ENCODE data around the gene F10.

Gene F10

GRCh38 chr13:113124211-113124970 lies 1.8 kb downstream of the F10 start:
- TF ChIP-seq CTCF (IDR thresholded peaks at IDR 0.05; ENCODE audit: insufficient read depth, missing control alignments), result no peak
- DNase-seq (ENCODE audit: insufficient read length, low spot score) (no peak), FAIRE-seq (no peak)

DNA sequence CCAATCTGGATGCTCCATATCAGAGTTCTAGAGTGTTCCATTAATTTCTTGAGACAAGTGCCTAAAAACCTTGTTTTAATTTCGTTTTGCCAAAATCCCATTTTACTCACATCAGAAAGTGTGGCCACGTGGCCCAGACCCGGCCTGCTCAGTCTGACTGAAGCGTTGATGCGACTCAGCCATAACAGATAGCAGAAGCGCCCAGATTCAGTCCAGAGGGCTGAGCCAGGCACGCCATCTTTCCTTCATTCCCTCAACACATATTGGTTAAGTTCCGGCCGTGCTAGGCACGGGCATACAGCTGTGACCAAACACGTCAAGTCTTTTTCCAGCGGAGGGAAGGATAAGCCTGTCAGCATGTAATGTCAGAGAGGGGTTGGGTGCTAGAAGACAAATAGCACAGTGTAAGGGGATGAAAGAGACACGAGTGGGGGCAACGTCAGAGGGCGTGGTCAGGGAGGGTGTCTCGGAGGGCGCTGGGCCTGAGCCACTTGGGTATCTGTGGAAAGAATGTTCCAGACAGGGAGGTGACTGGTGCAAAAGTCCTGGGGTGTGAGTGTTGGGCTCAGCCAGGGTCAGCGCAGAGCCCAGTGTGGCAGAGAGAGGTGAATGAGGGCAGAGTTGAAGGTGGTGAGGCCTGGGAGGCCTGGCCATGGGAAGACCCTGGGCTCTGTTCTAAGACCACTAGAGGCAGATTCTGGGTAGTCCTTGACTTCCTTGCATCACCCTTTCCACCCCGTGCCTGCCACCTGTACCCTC lies 3.1 kb downstream of the F10 start:
- DNase-seq (ENCODE audit: insufficient read length, low spot score) (no peak), FAIRE-seq (no peak)
- TF ChIP-seq CTCF (IDR thresholded peaks at IDR 0.05; ENCODE audit: insufficient read depth, missing control alignments), result no peak

DNA sequence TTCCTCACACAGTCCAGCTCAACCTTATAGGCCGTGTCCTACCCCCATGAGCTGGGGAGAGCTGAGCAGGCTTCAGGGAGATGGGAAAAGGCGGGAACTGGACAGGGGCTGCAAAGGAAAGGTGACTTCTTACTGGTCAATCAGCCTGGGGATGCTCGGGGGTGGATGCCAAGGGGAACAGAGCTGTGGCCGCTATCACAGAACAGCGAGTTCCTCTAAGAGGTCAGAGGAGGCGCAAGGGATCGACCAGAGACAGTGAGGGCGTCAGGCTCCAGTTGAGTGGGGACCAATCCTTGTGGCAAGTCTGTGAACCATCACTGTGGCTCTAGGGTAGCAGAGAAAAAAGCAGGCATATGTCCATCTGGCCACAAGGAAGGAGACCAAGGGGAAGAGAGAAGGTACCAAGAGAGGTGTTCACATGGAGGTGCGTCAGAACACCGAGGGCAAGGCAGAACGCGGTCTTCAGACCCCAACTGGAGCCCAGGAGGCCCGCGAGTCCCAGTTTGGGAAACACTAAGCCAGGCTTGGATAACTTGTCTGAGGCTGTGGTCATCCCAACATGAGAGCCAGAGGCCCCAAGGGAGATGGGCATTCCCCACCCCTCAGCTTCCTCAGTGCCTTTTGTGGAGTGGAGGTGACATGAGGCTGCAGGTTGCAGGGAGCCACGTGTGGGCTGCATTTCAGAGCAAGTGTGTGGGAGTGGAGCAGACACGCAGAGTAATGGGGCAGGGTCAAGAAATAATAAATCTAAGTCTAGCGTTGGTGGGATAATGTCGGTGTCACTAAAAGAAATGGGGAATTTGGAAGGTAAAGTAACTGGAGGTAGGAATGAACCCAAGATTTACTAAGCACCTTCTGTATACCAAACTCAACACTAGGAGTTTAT lies 3.9 kb downstream of the F10 start:
- TF ChIP-seq CTCF (IDR thresholded peaks at IDR 0.05; ENCODE audit: insufficient read depth, missing control alignments), result no peak
- DNase-seq (ENCODE audit: insufficient read length, low spot score) (no peak), FAIRE-seq (no peak)

DNA sequence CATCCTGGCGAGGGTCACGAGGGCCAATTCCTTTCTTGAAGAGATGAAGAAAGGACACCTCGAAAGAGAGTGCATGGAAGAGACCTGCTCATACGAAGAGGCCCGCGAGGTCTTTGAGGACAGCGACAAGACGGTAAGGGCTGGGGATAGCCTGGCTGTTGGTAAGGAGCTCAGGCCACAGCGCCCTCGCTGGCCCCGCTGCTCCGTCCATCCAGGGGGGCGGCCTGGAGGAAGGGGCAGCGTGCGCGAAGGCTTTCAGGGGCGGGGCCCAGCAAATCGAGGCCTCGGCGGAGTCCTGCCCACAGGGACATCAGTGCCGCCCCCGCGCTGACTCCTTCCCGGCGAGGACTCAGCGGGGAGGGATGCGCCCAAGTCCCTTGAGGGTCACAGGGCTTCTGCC lies 6.9 kb downstream of the F10 start:
- FAIRE-seq (no peak), DNase-seq (ENCODE audit: insufficient read length, low spot score) (no peak)
- no peak for TF ChIP-seq CTCF (IDR thresholded peaks at IDR 0.05; ENCODE audit: insufficient read depth, missing control alignments)

DNA sequence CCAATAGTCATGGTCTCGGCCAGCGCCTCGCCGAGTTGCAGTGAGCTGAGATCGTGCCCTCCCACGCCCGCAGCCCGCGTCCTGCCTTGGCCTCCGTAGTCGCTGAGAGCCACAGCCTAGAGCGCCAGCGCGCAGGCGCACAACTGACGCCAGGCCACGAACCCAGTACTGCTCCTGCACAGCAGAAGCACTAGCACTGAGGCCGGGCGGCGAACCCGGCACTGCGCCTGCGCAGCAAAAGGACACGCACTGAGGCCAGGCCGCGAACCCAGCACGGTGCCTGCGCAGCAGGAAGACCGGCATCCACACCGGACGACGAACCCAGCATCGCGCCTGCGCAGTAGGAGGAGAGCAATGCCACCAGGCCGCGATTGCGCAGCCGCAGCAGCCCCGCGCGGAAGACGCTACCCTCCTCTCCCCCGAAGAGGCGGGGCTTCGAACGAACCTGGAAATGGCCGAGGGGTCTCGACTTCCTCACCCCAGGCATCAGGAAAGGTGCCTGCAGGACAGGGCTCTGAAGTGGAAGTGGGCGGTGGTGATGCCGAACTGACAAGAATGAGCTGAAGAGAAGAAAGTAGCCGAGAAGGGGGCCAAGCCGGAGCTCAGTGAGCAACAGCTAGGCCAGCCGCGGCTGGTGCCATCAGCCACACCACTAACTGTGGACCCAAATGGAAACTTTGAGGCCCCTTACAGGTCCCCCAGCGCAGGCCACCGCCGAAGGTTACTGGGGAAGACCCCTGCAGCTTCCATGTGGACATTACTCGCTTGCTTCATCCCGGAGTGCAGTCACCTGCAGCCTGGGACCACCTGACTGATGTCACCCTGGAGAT lies 7.5 kb downstream of the F10 start:
- DNase-seq (ENCODE audit: insufficient read length, low spot score), result no peak
- FAIRE-seq, result no peak
- TF ChIP-seq CTCF (IDR thresholded peaks at IDR 0.05; ENCODE audit: insufficient read depth, missing control alignments), result no peak

- DNase-seq (ENCODE audit: insufficient read length, low spot score) (no peak), FAIRE-seq (peak; percentile 29)
- TF ChIP-seq CTCF (IDR thresholded peaks at IDR 0.05; ENCODE audit: insufficient read depth, missing control alignments), result no peak
Measured at GRCh38 chr13:113135281-113135760, 12.7 kb downstream of the F10 start.

All from D721Med (cell line).